HEK293T (cell line): ENCODE results near the gene TAB3.

Experiments
- CTCF ChIA-PET: fragments of 350-600 bp; formaldehyde crosslinking; extraction: SDS; loops from one replicate; lab custom pipeline; 2021; ENCODE audit warnings: antibody characterized with exemption, inconsistent platforms; lab: Yijun Ruan, JAX
- POLR2A ChIA-PET: fragments of 350-600 bp; formaldehyde crosslinking; extraction: SDS; loops from one replicate; lab custom pipeline; 2020; ENCODE audit warnings: antibody characterized with exemption, inconsistent platforms; lab: Yijun Ruan, JAX
- DNase-seq: peaks from one replicate; pipeline ENCODE4 v3.0.0; 2012; ENCODE audit warnings: mixed read lengths; ENCODE audit errors: extremely low spot score
- ARNT ChIP-seq: fragments of 450-650 bp; IDR thresholded peaks from 2 replicates; pipeline ENCODE4 v1.6.1; 2017; ENCODE audit warnings: mild to moderate bottlenecking
- BHLHE40 ChIP-seq: fragments of 450-650 bp; IDR thresholded peaks from 2 replicates; pipeline ENCODE4 v1.6.1; 2016; ENCODE audit warnings: mild to moderate bottlenecking, moderate library complexity, borderline replicate concordance
- CTBP1 ChIP-seq: fragments of 450-650 bp; IDR thresholded peaks from 2 replicates; pipeline ENCODE4 v1.6.1; 2016; ENCODE audit warnings: borderline replicate concordance
- ELF4 ChIP-seq: fragments of 450-650 bp; IDR thresholded peaks from 2 replicates; pipeline ENCODE4 v1.6.1; 2017; ENCODE audit warnings: antibody characterized with exemption
- FOXK2 ChIP-seq: fragments of 450-650 bp; IDR thresholded peaks from 2 replicates; pipeline ENCODE4 v1.6.1; 2016; ENCODE audit warnings: mild to moderate bottlenecking
- FOXM1 ChIP-seq: fragments of 450-650 bp; IDR thresholded peaks from 2 replicates; pipeline ENCODE4 v1.6.1; 2017; ENCODE audit warnings: mild to moderate bottlenecking, borderline replicate concordance
- HDGF ChIP-seq: fragments of 450-650 bp; IDR thresholded peaks from 2 replicates; pipeline ENCODE4 v1.6.1; 2017; ENCODE audit warnings: antibody characterized with exemption, borderline replicate concordance
- L3MBTL2 ChIP-seq: fragments of 450-650 bp; conservative IDR thresholded peaks from 2 replicates; pipeline ENCODE4 v1.6.1; 2016; ENCODE audit warnings: mild to moderate bottlenecking
- LEF1 ChIP-seq: fragments of 450-650 bp; IDR thresholded peaks from 2 replicates; pipeline ENCODE4 v1.6.1; 2017; ENCODE audit warnings: mild to moderate bottlenecking, borderline replicate concordance
- NFRKB ChIP-seq: fragments of 450-650 bp; IDR thresholded peaks from 2 replicates; pipeline ENCODE4 v1.6.1; 2016; ENCODE audit warnings: mild to moderate bottlenecking, moderate library complexity
- PKNOX1 ChIP-seq: fragments of 450-650 bp; IDR thresholded peaks from 2 replicates; pipeline ENCODE4 v1.6.1; 2016
- SP1 ChIP-seq: fragments of 450-650 bp; IDR thresholded peaks from 2 replicates; pipeline ENCODE4 v1.6.1; 2017
- SUZ12 ChIP-seq: fragments of 450-650 bp; IDR thresholded peaks from 2 replicates; pipeline ENCODE4 v1.6.1; 2016; ENCODE audit warnings: mild to moderate bottlenecking
- TARDBP ChIP-seq: fragments of 450-650 bp; IDR thresholded peaks from 2 replicates; pipeline ENCODE4 v1.6.1; 2016
- ZNF384 ChIP-seq: fragments of 450-650 bp; IDR thresholded peaks from 2 replicates; pipeline ENCODE4 v1.6.1; 2016

The TAB3 gene

GRCh38 chrX:30904632-30905031, 15.6 kb upstream of the TAB3 start:
- no peak for DNase-seq
- CTCF ChIA-PET: interaction anchor here (0.7 kb wide), 1 partner anchor 127 kb away, joined by 3 read pairs; no protein-coding TSS in a partner anchor
- POLR2A ChIA-PET: no interaction called here
- TF ChIP-seq FOXM1: no peak
- no peak for TF ChIP-seq SUZ12
- TF ChIP-seq LEF1: no peak
- no peak for TF ChIP-seq L3MBTL2
- no peak for TF ChIP-seq PKNOX1
- no peak for TF ChIP-seq FOXK2
- TF ChIP-seq ZNF384: no peak
- TF ChIP-seq TARDBP: no peak
- TF ChIP-seq HDGF: no peak
- no peak for TF ChIP-seq ELF4

GRCh38 chrX:30904186-30904585, 15.1 kb upstream of the TAB3 start:
- ChIA-PET POLR2A (no interaction called here), CTCF (no interaction called here)
- TF ChIP-seq BHLHE40 (no peak), ARNT (no peak), TARDBP (no peak), ELF4 (no peak), HDGF (no peak), PKNOX1 (no peak), CTBP1 (no peak), LEF1 (no peak), SUZ12 (no peak), L3MBTL2 (no peak), FOXM1 (no peak), NFRKB (no peak), ZNF384 (no peak), FOXK2 (no peak), SP1 (no peak)
- DNase-seq: no peak

GRCh38 chrX:30900227-30900626, 11.2 kb upstream of the TAB3 start:
- ChIA-PET CTCF (no interaction called here), POLR2A (no interaction called here)
- TF ChIP-seq BHLHE40 (no peak), CTBP1 (no peak), NFRKB (no peak), HDGF (no peak), ARNT (no peak), PKNOX1 (no peak)
- DNase-seq: no peak

- ChIA-PET POLR2A (interaction anchor here (1.6 kb wide), 1 partner anchor 10 kb away, joined by 4 read pairs; the partner anchor contains the start of gene TAB3), CTCF (no interaction called here)
- no peak for DNase-seq
- no peak for TF ChIP-seq SP1
- TF ChIP-seq PKNOX1: no peak
- no peak for TF ChIP-seq TARDBP
- TF ChIP-seq ZNF384: no peak
- TF ChIP-seq NFRKB: no peak
- no peak for TF ChIP-seq ARNT
- no peak for TF ChIP-seq L3MBTL2
- no peak for TF ChIP-seq CTBP1
- no peak for TF ChIP-seq LEF1
These were observed 9.8 kb upstream of the TAB3 start for GRCh38 chrX:30898886-30899285.

GRCh38 chrX:30895370-30895769, 6.3 kb upstream of the TAB3 start:
- TF ChIP-seq PKNOX1 (no peak), NFRKB (no peak), SUZ12 (no peak), FOXM1 (no peak), ZNF384 (no peak), L3MBTL2 (no peak), ARNT (no peak), HDGF (no peak), ELF4 (no peak), BHLHE40 (no peak), LEF1 (no peak)
- CTCF ChIA-PET: no interaction called here
- DNase-seq: no peak
- POLR2A ChIA-PET: no interaction called here

GRCh38 chrX:30893206-30893605, 4.2 kb upstream of the TAB3 start:
- DNase-seq: no peak
- ChIA-PET POLR2A (no interaction called here), CTCF (no interaction called here)
- TF ChIP-seq CTBP1 (no peak), SUZ12 (no peak), BHLHE40 (no peak), HDGF (no peak), ELF4 (no peak), L3MBTL2 (no peak), TARDBP (no peak), SP1 (no peak)
